Renal cortex interstitium (tissue), 11 donors: ENCODE results near the gene BRAF. TPM values are rescaled to one million over a fixed set of nuclear protein-coding genes. Genes with fewer than 3 reads are reported as not detected.
"Not testable (repeated sequence)": the region's sequence is repeated elsewhere in the genome, so short reads cannot be mapped to it uniquely, and the experiment has no call there.

Experiments
- DNase-seq, 11 donors: peaks; one replicate each; pipeline ENCODE4 v3.0.0-alpha.2; 2013; ENCODE audit warnings: low read depth in 9 of 11, low spot score in 4 of 11; ENCODE audit errors: extremely low read depth in 1 of 11
- polyA plus RNA-seq, 3 donors: library from polyadenylated mRNA; unstranded; fragments of 120-200 nt; gene quantifications; one replicate each; pipeline ENCODE4 v1.2.1, GENCODE V29; 2013; ENCODE audit not compliant: insufficient read length in 3 of 3

The BRAF gene
- polyA plus RNA-seq, 3 donors: 20.3 to 30.1 (median 26.4) TPM

DNA sequence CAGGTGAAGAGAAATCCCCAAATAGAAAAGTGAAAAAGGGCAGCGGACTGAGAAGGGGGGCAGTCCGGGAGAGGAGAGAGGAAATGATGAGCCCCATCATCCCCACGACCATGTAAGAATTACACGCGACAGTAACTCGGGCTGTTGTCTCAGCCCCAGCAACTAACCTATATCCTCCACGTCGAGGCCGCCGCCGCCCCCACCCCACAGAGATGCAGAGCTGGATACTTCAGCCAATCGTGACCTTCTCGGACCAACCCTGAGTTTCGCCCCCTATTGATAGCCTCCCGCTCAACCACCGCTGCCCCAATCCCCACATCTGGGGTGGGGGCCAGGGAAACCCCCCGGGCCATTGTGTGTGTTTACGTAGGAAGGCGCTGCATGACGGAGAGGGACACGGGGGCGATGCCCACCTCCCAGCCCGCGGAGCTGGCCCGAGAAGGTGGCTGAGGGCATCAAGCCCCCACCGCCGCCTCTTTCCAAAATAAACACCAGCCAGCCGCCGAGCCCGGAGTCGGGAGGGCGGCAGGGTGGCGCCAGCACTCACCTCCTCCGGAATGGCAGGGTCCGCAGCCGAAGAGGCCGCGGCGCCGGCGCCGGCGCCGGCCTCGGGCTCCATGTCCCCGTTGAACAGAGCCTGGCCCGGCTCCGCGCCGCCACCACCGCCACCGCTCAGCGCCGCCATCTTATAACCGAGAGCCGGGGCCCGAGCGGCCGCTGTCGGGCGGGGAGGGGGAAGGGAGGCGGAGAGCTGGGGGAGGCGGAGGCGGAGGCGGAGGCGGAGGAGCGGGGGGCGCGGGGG is 509 bp downstream of the BRAF start:
- peak in 10 of 11 donors; percentile 57 to 78 (median 70) for DNase-seq

DNA sequence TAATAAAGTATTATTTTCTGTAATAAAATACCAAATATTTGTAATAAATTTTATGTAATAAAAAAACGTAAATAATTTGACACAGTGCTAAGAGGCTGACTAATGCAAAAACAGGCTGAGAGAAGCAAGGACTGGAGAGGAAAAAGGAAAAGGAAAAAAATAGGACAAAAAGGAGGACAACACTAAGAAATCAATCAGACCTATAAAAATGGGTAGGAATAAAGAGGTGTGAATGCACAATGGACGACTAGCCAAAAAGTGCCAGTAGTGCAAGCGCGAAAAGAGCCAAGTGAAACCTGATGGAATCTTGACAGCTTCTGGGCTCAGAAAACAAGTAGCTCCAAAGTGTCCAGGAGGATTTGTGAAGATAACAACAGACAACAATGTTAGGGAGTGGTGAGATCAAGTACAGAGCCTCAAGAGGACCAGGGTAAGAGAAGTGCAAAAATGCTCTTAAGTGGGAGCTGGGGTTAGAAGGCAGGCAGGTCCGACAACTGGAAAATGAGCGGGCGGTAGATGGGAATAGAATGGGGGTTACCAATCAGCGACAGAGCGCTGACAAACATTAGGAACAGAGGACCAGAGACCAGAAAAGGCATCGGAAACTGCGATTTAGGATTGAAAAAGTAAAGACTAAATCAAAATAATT is 1.2 kb downstream of the BRAF start:
- peak in 7 of 11 donors; percentile 7 to 32 (median 18) for DNase-seq

DNA sequence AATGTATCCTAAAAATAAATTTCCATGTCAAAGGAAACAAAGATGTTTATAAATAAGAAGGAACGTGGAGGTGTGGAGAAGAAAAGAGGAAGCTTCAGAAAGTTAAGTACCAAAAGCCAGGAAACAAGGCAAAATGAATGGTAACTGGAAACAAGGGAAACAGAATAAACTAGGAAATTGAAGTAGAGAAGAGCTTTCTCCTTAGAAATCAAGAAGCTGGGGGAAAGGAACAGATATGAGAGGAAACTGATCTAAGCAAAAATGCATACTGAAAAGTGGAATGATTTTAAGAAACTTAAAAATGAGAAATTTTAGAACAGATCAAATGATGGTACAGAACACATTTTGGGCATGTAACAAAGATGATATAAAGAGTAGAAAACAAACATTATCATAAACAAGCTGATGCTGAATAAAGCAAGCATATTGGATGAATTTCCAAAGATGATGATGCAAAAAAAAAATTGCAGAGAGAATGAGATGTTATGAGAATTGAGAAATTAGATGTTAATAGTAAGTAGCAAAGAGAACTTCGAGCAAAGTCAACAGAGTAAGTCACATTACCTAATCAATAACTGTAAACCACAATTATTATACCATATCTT is 1.9 kb downstream of the BRAF start:
- no peak for DNase-seq

DNA sequence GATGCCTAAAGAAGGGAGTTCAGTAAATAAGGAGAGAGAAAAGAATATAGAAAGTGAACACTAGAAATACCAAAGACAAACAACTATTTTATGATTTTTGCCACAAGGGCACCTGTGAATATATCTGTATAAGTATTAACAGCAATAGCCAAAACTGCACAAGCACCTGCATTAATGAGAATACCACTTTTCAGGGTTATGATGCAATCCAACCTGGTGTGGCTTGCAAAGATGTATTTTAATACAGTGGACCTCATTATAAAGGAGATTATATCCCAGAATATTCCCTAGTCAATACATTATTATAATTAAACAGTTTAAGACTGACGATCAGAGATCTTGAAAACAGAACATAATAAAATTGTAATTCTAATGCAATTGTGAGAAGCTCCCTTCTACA is 4.0 kb downstream of the BRAF start:
- DNase-seq: no peak

DNA sequence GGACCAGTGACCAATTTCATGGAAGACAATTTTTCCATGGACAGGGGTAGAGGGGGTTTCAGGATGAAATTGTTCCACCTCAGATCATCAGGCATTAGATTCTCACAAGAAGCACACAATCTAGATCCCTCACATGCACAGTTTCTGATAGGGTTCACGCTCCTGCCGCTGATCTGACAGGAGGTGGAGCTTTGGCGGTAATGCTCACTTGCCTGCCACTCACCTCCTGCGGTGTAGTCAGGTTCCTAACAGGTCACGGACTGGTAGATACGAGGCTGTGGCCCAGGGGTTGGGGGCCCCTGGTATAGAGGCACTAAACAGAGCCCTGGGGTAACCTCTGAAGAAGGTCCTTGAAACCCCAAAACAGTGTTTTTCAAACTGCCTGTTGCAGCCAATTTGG is 6.5 kb downstream of the BRAF start:
- no peak for DNase-seq

DNA sequence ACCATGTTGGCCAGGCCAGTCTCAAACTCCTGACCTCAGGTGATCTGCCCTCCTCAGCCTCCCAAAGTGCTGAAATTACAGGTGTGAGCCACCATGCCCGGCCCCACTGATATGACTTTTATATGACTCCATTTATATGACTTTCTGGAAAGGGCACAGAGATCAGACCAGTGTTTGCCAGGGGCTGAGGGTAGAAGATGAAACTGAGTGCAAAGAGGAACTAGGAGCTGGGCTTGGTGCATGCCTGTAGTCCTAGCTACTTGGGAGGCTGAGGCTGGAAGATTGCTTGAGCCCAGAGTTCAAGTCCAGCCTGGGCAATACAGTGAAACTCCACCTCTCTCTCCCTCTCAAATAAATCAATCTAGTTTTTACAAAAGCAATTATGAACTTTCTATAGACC is 7.5 kb downstream of the BRAF start:
- DNase-seq: no peak

DNA sequence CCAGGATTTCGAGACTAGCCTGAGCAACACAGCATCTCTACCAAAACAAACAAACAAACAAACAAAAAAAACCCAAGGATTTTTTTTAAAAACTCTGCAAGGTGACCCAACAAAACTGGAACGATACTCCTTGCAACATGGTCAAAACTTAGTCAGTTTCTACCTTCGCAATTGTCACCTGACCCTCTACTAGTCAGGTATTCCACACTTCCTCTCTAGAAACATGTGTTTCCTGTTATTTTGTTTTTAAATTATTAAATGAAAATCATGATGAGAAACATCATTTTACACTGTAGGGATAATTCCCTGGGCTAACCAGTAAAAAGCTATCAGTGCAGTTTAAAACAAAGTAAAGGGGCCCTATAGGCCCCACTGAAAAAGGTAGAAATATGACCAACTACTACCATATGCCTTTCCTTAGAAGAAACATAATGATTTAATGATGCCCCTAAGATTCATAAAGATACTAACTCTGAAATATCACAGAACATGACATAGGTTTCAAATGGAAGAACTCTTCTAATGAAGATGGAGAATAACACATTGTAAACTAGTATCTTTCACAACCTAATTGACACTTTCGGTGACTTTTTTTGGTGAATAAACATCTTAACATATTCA is 8.7 kb downstream of the BRAF start:
- no peak for DNase-seq

DNA sequence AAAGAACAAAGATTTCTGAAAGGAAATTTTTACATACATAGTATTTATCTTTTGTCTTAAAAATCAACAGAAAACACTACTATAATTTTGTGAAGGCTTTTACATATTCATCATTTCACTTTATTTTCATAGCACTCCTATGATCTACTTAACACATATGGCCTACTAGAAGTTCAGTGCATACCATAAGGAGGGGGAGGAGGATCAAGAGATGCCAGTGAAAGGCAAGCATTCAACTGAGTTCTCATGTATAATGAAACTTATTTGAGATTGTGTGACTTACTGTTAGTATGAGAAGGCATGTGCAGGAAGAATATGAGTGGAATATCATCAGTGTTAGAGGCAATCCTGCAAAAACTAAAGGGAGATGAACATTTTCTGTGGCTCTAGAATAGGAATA is 10.6 kb downstream of the BRAF start:
- DNase-seq: no peak

DNA sequence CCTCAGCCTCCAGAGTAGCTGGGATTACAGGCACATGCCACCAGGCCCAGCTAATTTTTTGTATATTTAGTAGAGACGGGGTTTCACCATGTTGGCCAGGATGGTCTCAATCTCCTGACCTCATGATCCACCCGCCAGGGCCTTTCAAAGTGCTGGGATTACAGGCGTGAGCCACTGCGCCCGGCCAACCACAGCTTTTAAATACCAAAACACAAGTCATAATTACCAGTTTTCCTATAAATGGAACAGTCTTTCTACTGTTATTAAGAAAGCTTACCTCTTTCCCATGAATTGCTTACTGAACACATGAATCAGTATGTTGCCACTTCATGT is 11.2 kb downstream of the BRAF start:
- DNase-seq: not testable (repeated sequence)

DNA sequence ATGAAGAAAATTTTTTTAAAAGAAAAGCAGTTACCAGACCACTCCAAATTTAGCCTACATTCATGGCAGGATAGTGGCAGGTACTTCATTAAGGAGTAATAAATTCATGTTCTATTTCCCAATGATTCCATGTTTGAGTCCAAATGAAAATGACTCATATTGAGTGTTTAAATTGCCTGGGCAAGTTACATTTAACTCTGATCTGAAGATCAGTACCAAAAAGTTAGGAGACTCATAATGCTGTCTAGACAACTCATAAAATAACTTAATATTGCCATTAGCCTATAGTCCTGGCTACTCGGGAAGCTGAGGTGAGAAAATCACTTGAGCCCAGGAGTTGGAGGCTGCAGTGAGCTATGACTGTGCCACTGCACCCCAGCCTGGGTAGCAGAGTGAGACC is 13.0 kb downstream of the BRAF start:
- DNase-seq: no peak

DNA sequence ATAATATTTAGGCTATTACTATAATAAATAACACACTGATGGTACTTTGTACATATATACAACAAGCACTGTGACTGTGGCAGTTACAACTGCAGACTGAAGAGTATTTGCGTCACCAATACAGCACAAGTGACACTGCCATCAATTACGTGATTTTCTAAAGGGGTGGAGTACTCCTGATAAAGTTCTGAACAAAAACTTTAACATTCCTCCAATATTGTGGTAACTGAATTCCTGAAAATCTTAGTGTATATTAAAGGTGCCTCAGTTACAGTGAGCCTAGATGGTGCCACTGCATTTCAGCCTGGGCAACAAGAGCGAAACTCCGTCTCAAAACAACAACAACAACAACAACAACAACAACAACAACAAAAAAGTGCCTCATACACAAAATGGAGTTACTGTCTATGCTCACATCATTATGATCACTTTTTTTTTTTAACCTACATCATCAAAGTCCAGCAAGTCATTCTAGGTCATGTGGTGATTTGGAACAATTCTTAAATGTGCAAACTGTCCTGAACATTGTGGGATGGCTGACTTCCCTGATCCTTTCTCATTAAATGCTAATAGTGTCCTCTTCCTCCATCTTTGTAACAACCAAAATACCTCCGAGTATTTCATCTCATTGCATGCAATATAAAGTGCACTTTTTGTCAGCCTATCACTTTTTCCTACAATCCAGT is 15.1 kb downstream of the BRAF start:
- DNase-seq: no peak

DNA sequence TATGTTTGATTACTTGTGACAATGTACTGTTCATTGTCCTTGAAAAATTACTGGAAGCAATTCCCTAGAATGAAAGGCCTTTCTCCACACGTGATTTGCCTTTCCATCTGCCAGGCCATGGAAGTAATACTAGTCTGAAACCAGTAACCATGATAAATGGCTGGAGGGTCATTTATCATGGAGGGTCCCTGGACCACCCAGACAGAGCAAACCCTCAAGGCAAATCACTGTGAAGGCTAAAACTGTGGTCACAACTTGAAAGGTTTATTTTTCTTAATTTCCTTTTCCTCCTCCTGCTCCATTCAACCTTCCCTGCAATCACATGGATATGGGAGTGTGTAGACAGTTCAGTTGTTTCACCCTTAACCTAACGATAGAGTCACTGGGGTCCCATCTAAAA is 16.4 kb downstream of the BRAF start:
- DNase-seq: no peak

DNA sequence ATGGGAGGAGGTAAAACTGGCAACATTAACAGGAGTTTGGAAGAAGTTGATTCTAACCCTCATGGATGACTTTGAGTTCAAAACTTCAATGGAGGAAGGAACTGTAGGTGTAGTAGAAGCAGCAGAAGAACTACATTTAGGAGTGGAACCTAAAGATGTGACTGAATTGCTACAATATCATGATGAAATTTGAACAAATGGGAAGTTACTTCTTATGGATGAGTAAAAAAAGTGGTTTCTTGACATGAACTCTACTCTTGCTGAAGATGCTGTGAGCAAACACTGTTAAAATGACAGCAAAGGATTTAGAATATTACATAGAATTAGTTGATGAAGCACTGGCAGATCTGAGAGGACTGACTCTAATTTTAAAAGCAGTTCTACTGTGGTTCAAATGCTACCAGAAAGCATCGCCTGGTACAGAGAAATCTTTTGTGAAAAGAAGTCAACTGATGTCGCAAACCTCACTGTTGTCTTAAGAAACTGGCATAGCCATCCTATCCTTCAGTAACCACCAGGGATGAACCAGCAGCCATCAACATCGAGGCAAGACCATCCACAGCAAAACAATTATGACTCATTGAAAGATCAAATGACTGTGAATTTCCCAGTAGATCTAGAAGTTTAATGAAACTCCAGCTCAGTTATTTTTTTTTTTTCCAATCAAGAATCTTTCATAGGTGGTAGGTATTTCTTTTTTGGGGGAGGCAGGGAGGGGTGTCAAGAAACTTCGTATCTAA is 20.8 kb downstream of the BRAF start:
- no peak for DNase-seq

DNA sequence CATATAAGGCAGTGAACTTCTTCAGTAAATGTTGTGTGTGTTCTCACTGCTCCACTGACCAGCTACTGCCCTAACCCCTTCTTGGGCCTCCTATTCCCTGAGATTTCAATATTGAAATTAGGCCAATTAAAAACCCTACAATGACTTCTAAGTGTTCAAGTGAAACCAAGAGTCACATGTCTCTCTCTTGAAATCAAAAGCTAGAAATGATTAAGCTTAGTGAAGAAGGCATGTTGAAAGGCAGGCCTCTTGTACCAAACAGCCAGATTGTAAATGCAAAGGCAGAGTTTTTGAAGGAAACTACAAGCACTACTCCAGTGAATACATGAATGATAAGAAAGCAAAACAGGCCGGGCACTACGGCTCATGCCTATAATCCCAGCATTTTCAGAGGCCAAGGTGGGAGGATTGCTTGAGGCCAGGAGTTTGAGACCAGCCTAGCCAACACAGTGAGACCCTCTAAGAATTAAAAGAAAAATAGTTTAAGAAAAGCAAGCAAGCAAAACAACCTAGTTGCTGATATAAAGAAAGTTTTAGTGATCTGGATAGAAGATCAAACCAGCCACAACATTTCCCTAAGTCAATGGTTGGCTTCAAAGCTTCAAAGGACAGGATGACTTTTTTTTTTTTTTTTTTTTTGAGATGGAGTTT is 22.3 kb downstream of the BRAF start:
- DNase-seq: no peak

DNA sequence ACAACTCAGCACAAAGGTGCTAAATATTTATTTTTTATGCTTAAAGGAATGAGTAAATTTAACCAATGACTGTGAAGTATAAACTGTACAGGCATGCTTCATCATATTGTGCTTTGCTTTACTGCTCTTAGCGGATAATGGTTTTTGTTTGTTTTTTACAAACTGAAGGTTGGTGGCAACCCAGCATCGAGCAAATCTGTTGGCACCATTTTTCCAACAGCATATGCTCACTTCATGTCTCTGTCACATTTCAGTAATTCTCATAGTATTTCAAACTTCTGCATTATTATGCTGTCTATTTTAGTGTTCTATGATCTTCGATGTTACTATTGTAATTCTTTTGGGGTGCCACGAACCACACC is 22.8 kb downstream of the BRAF start:
- no peak for DNase-seq

DNA sequence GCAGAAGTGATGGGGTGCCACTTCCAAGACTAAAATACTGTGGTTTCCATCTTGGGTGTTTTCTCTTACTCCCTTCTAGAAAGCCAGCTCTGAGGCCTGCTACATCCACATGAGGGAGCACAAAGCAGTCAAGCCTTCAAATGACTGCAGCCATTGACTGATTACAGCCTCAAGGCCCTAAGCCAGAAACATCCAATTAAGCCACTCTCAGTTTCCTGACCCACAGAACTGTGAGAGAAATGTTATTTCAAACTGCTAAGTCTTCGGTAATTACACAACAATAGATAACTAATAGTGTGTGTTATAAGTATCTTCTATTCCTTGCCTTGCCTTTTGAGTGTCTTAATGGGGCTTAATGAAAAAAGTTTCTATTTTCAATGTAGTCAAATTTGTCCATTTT is 24.8 kb downstream of the BRAF start:
- DNase-seq: peak in 1 of 11 donors; percentile 9

DNA sequence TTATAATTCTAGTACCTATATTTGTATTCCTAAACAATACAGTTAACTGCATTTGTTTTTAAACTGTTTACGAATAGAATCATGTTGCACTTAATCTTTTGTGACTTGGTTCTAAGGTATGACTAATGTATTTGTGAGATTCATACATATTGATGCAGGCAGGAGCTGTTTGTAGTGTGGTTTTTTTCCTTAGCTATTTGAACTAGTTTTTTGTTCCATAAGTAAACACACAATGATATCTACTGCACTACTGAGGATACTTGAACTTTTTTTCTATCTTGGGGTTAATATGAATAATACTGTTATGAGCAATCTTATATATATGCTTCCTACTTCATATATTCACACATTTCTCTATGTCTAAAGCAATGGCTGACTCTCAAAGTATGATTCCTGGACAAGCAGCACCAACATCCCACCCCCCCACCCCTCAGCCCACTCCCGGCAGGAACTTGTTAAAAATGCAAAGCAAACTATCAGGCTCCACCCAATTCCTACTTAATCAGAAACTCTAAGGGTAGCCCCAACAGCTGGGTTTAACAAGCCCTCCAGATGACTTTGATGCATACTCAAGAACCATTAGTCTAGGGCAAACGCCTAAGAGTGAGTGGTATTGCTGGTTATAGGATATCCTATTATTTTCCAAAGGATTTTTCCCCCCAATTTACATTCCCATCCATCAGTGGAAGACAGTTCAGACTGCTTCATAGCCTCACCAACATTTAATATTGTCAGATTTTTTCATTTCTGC is 25.8 kb downstream of the BRAF start:
- no peak for DNase-seq

DNA sequence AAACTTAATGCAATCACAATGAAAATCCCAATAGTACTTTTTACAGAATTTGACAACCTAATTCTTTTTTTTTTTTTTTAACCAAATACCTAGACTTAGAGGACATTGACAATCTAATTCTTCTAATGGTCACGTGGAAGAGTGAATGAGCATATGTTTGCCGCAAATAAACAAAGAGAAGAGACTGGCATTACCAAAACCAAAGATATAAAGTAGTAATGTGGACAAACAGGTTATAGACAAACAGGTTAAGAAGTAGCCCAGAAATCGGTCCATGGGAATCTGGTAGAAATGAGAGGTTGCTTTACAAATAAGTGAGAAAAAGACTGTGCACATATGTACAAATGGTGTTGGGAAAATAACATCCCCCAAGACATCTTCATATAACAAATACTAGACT is 27.7 kb downstream of the BRAF start:
- DNase-seq: no peak
